OCI-LY3 (cell line): ENCODE measurements around the gene TNFRSF6B.

Experiments
- EZH2phosphoT487 ChIP-seq: fragments of 200-600 bp; shearing (Covaris generic); IDR thresholded peaks from 2 replicates; pipeline ENCODE4 v1.6.1; 2018; ENCODE audit warnings: antibody characterized with exemption, mixed run types, low read depth
- TF ChIP-seq, protein P1 (sequence below): fragments of 200-600, 300-600 bp; sonication (generic); IDR thresholded peaks from 2 replicates; pipeline ENCODE4 v1.5.1; 2014; ENCODE audit warnings: antibody characterized with exemption, low read length, low read depth

DNA sequence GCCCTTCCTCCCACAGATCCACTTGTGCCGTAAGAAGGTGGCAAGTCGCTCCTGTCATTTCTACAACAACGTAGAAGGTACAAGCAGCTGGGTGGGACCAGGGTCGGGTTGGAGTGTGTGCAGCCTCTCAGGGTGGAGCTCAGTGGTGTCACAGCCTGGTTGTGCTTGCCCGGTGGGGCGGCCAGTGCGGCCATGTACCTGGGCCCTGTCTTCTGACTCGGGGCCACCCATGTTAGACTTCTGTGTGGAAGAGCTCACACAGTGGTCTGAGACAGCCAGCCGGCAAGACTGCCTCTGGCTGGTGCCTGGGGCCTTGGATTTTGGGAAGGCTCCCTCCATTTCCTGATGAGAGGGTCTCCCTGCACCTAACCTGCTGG lies 33.7 kb upstream of the TNFRSF6B start:
- TF ChIP-seq, protein P1, sequence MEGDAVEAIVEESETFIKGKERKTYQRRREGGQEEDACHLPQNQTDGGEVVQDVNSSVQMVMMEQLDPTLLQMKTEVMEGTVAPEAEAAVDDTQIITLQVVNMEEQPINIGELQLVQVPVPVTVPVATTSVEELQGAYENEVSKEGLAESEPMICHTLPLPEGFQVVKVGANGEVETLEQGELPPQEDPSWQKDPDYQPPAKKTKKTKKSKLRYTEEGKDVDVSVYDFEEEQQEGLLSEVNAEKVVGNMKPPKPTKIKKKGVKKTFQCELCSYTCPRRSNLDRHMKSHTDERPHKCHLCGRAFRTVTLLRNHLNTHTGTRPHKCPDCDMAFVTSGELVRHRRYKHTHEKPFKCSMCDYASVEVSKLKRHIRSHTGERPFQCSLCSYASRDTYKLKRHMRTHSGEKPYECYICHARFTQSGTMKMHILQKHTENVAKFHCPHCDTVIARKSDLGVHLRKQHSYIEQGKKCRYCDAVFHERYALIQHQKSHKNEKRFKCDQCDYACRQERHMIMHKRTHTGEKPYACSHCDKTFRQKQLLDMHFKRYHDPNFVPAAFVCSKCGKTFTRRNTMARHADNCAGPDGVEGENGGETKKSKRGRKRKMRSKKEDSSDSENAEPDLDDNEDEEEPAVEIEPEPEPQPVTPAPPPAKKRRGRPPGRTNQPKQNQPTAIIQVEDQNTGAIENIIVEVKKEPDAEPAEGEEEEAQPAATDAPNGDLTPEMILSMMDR = no peak
- no peak for TF ChIP-seq EZH2phosphoT487
